K562 (cell line): ENCODE measurements around the gene ERGIC1. TPM values are rescaled to one million over a fixed set of nuclear protein-coding genes. Genes with fewer than 3 reads are reported as not detected.

Experiments used
- CREM ChIP-seq: IDR thresholded peaks from 2 replicates; pipeline ENCODE4 v1.6.1; 2014; ENCODE audit warnings: antibody characterized with exemption, low read depth
- FOXA1 ChIP-seq: fragments of 450-650 bp; IDR thresholded peaks from 2 replicates; pipeline ENCODE4 v1.6.1; 2016; ENCODE audit warnings: mild to moderate bottlenecking, borderline replicate concordance
- HNRNPLL ChIP-seq: fragments of 200-400 bp; formaldehyde crosslinking; IDR thresholded peaks from 2 replicates; pipeline ENCODE4 v1.6.1; 2017; ENCODE audit warnings: low read length, low read depth, mild to moderate bottlenecking; ENCODE audit not compliant: poor library complexity, severe bottlenecking
- KDM1A ChIP-seq, 2 experiments: fragments of 450-650 bp; IDR thresholded peaks; 2 replicates each; pipeline ENCODE4 v1.6.1; 2016; ENCODE audit warnings: mild to moderate bottlenecking in 2 of 2
- KLF13 ChIP-seq: fragments of 450-650 bp; IDR thresholded peaks from 2 replicates; pipeline ENCODE4 v1.6.1; 2016; ENCODE audit warnings: missing genetic modification characterization, low read depth, mild to moderate bottlenecking, missing compliant biosample characterization, moderate library complexity, borderline replicate concordance
- KLF6 ChIP-seq: fragments of 250-450 bp; sonication (Bioruptor Pico); IDR thresholded peaks from 2 replicates; pipeline ENCODE4 v1.4.0; 2020; ENCODE audit warnings: mild to moderate bottlenecking, moderate library complexity, borderline replicate concordance
- MECOM ChIP-seq: fragments of 250-450 bp; sonication (Bioruptor Pico); IDR thresholded peaks from 2 replicates; pipeline ENCODE4 v1.8.0; 2022; ENCODE audit warnings: inconsistent platforms
- POLR2G ChIP-seq: fragments of 200-400 bp; formaldehyde crosslinking; IDR thresholded peaks from 2 replicates; pipeline ENCODE4 v1.6.1; 2017; ENCODE audit warnings: low read depth, mild to moderate bottlenecking, antibody characterized with exemption, low read length, moderate library complexity
- RBM22 ChIP-seq: fragments of 200-400 bp; formaldehyde crosslinking; IDR thresholded peaks from 2 replicates; pipeline ENCODE4 v1.6.1; 2018; ENCODE audit warnings: low read length, low read depth; ENCODE audit not compliant: poor library complexity, severe bottlenecking
- SIN3B ChIP-seq: fragments of 450-650 bp; IDR thresholded peaks from 2 replicates; pipeline ENCODE4 v1.6.1; 2017; ENCODE audit warnings: low read depth, mild to moderate bottlenecking, moderate library complexity
- SIX5 ChIP-seq, 2 experiments: IDR thresholded peaks; 2 replicates each; pipeline ENCODE4 v1.6.1; 2011; ENCODE audit warnings: low read length in 2 of 2, borderline replicate concordance in 1 of 2, low read depth in 1 of 2, mild to moderate bottlenecking in 1 of 2, moderate library complexity in 1 of 2; ENCODE audit not compliant: insufficient read depth in 1 of 2
- TAF9B ChIP-seq: fragments of 450-650 bp; IDR thresholded peaks from 2 replicates; pipeline ENCODE4 v1.6.1; 2018; ENCODE audit warnings: mild to moderate bottlenecking; ENCODE audit not compliant: partially characterized antibody
- TBL1XR1 ChIP-seq, 2 experiments: IDR thresholded peaks; 2 replicates each; pipeline ENCODE4 v1.6.1; 2012; ENCODE audit warnings: improper control_type of control experiment in 2 of 2, low read length in 2 of 2, mild to moderate bottlenecking in 1 of 2
- ZFPM2 ChIP-seq: fragments of 250-450 bp; sonication (Bioruptor Pico); IDR thresholded peaks from 2 replicates; pipeline ENCODE4 v1.5.1; 2022; ENCODE audit warnings: mild to moderate bottlenecking
- ZNF146 ChIP-seq: IDR thresholded peaks from one replicate; pipeline ENCODE4 v1.6.1; 2018; ENCODE audit warnings: missing compliant biosample characterization; ENCODE audit not compliant: unreplicated experiment
- ZNF197 ChIP-seq: fragments of 200-800 bp; sonication (Bioruptor generic); IDR thresholded peaks from 2 replicates; pipeline ENCODE4 v1.6.1; 2016; ENCODE audit warnings: low read depth, missing genetic modification characterization, missing compliant biosample characterization
- ZNF431 ChIP-seq: sonication (generic); formaldehyde crosslinking; IDR thresholded peaks from 2 replicates; pipeline ENCODE4 v1.8.0; 2022; ENCODE audit warnings: mild to moderate bottlenecking, missing genetic modification reagents
- ZNF668 ChIP-seq: fragments of 250-450 bp; sonication (Bioruptor Pico); IDR thresholded peaks from 2 replicates; pipeline ENCODE4 v1.8.0; 2022; ENCODE audit warnings: mild to moderate bottlenecking, inconsistent platforms
- ZNF785 ChIP-seq: fragments of 250-450 bp; sonication (Bioruptor Pico); IDR thresholded peaks from 2 replicates; pipeline ENCODE4 v1.4.0; 2020; ENCODE audit warnings: mild to moderate bottlenecking
- polyA plus RNA-seq, 8 experiments: library from polyadenylated mRNA; depleted of rRNA in 4 of 8; stranded (reverse) in 5 of 8; unstranded in 3 of 8; fragments of >200 nt; fragmentation: Nextera tagmentation in 2 of 8; fragmentation: Illumina TruSeq in 1 of 8; extraction: Ambion mirVana in 2 of 8; extraction: Trizol in 1 of 8; gene quantifications; 2 replicates each; pipeline versions ENCODE4 v1.2.1 to v1.2.3, GENCODE V29; 2011 to 2014; ENCODE audit warnings: inconsistent platforms in 1 of 8, missing spikeins in 1 of 8
- total RNA-seq, 7 experiments: library from RNA; depleted of rRNA in 6 of 7; stranded (reverse); fragments of >200 nt in 6 of 7; fragmentation: Illumina TruSeq in 2 of 7; extraction: Trizol in 2 of 7; gene quantifications; 2 replicates each; pipeline versions ENCODE4 v1.2.1 to v1.2.3, GENCODE V29; 2011 to 2021; ENCODE audit warnings: low replicate concordance in 1 of 7
- TF ChIP-seq, protein P1 (sequence below), 2 experiments: fragments of 450-650 bp; formaldehyde crosslinking in 1 of 2; IDR thresholded peaks; 2 replicates each; pipeline versions ENCODE4 v1.4.0 to v1.6.1; 2014 to 2020; ENCODE audit warnings: mild to moderate bottlenecking in 2 of 2, borderline replicate concordance in 1 of 2, low read depth in 1 of 2

ERGIC1 gene
- total and polyA plus RNA-seq, 9 of the 15 experiments (the other 6 are each of a cell fraction or from before 2014, with no cell fraction given), result 5.5 to 68.4 (median 36.4) TPM

DNA sequence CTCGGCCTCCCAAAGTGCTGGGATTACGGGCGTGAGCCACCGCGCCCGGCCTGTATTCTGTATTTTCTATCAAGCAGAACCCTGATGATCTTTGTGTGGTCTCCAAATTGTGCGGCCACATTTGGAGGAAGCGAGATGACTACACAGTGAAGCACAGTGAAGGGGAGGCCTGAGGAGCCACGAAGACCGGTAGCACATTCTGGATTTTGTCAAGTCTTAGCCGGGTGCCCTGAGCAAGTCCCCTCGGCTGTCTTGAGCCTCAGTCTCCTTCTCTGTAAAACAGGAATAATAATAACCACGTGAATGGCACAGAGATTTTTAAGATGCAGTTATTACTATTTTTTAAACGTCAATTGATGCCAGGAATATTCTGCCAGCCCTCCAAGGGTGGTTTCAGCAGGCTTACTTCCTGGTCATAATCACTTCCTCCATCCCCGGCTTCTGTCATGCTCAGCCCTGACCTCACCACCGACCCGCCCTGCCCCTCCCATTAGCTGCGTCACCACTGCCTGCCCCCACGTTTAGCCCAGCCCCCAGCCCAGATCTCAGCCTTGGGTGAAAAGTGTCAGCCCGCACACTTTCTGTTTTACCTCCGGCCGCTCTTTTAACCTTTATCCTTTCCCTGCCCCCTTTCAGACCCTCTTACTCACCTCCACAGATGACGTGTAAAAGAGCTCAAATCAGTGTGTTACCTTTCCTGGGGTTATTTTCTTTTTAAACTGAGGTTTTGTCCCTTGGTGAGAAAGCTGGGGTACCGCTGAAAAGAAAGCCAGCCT, 27.0 kb upstream of the ERGIC1 start (continued):
- TF ChIP-seq, protein P1, sequence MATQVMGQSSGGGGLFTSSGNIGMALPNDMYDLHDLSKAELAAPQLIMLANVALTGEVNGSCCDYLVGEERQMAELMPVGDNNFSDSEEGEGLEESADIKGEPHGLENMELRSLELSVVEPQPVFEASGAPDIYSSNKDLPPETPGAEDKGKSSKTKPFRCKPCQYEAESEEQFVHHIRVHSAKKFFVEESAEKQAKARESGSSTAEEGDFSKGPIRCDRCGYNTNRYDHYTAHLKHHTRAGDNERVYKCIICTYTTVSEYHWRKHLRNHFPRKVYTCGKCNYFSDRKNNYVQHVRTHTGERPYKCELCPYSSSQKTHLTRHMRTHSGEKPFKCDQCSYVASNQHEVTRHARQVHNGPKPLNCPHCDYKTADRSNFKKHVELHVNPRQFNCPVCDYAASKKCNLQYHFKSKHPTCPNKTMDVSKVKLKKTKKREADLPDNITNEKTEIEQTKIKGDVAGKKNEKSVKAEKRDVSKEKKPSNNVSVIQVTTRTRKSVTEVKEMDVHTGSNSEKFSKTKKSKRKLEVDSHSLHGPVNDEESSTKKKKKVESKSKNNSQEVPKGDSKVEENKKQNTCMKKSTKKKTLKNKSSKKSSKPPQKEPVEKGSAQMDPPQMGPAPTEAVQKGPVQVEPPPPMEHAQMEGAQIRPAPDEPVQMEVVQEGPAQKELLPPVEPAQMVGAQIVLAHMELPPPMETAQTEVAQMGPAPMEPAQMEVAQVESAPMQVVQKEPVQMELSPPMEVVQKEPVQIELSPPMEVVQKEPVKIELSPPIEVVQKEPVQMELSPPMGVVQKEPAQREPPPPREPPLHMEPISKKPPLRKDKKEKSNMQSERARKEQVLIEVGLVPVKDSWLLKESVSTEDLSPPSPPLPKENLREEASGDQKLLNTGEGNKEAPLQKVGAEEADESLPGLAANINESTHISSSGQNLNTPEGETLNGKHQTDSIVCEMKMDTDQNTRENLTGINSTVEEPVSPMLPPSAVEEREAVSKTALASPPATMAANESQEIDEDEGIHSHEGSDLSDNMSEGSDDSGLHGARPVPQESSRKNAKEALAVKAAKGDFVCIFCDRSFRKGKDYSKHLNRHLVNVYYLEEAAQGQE (IDR thresholded peaks at IDR 0.05; ENCODE audit: borderline replicate concordance), result peak; percentile 73
- TF ChIP-seq, protein P1 (CRISPR knock-in tag; IDR thresholded peaks at IDR 0.05; ENCODE audit: low read depth), result no peak
- TF ChIP-seq ZFPM2 (CRISPR knock-in tag) (0 out of 2 replicates have a peak, but pooled peaks have one; percentile 42), ZNF197 (CRISPR knock-in tag) (no peak), ZNF146 (CRISPR knock-in tag) (no peak), MECOM (0 out of 2 replicates have a peak, but pooled peaks have one; percentile 31), SIX5 (IDR thresholded peaks at IDR 0.05; ENCODE audit: borderline replicate concordance in 1 of 2, insufficient read depth in 1 of 2, low read depth in 1 of 2, low read length in 2 of 2) (no peak), POLR2G (peak; percentile 64), SIN3B (no peak), RBM22 (no peak), TBL1XR1 (IDR thresholded peaks at IDR 0.05; ENCODE audit: low read length in 2 of 2) (no peak; a peak in 1 of 4 replicates), ZNF785 (no peak), HNRNPLL (no peak), ZNF668 (no peak), FOXA1 (no peak), KLF13 (tag) (no peak), KDM1A (IDR thresholded peaks at IDR 0.05) (peak in 1 of 2 experiments; percentile 61; a peak in 3 of 4 replicates), ZNF431 (no peak), KLF6 (CRISPR knock-in tag) (no peak), TAF9B (peak; percentile 38), CREM (peak; percentile 97)
